ENCODE results near the gene ZNF324B.

Gene ZNF324B

GRCh38 chr19:58479736-58480480 is 28.5 kb downstream of the ZNF324B start:
- no peak for TF ChIP-seq REST (IDR thresholded peaks at IDR 0.05; ENCODE audit: insufficient read depth in 1 of 2, low read depth in 2 of 2, low read length in 2 of 2)
- no peak for TF ChIP-seq TAF1 (IDR thresholded peaks at IDR 0.05; ENCODE audit: borderline replicate concordance, insufficient read depth, low read length)

- TF ChIP-seq SIN3A (IDR thresholded peaks at IDR 0.05; ENCODE audit: borderline replicate concordance, insufficient read depth, low read length): no peak
- no peak for TF ChIP-seq FOXP2 (optimal IDR thresholded peaks at IDR 0.05; ENCODE audit: borderline replicate concordance, extremely low read depth, extremely low read length, insufficient read depth)
- TF ChIP-seq TAF1 (IDR thresholded peaks at IDR 0.05; ENCODE audit: borderline replicate concordance, insufficient read depth, low read length): no peak
- TF ChIP-seq REST (IDR thresholded peaks at IDR 0.05; ENCODE audit: insufficient read depth in 1 of 2, low read depth in 2 of 2, low read length in 2 of 2): no peak
- TF ChIP-seq POLR2AphosphoS5 (IDR thresholded peaks at IDR 0.05; ENCODE audit: low read depth, low read length): no peak
Measured at GRCh38 chr19:58480481-58480830, 29.0 kb downstream of the ZNF324B start.

GRCh38 chr19:58480831-58481230 is 29.4 kb downstream of the ZNF324B start:
- TF ChIP-seq TAF1 (IDR thresholded peaks at IDR 0.05; ENCODE audit: borderline replicate concordance, insufficient read depth, low read length): no peak
- no peak for TF ChIP-seq POLR2AphosphoS5 (IDR thresholded peaks at IDR 0.05; ENCODE audit: low read depth, low read length)
- no peak for TF ChIP-seq FOXP2 (optimal IDR thresholded peaks at IDR 0.05; ENCODE audit: borderline replicate concordance, extremely low read depth, extremely low read length, insufficient read depth)
- no peak for TF ChIP-seq REST (IDR thresholded peaks at IDR 0.05; ENCODE audit: insufficient read depth in 1 of 2, low read depth in 2 of 2, low read length in 2 of 2)
- no peak for TF ChIP-seq SIN3A (IDR thresholded peaks at IDR 0.05; ENCODE audit: borderline replicate concordance, insufficient read depth, low read length)

GRCh38 chr19:58482372-58482771 is 30.9 kb downstream of the ZNF324B start:
- no peak for TF ChIP-seq SIN3A (IDR thresholded peaks at IDR 0.05; ENCODE audit: borderline replicate concordance, insufficient read depth, low read length)
- TF ChIP-seq POLR2AphosphoS5 (IDR thresholded peaks at IDR 0.05; ENCODE audit: low read depth, low read length): no peak
- TF ChIP-seq REST (IDR thresholded peaks at IDR 0.05; ENCODE audit: insufficient read depth in 1 of 2, low read depth in 2 of 2, low read length in 2 of 2): no peak
- no peak for TF ChIP-seq FOXP2 (optimal IDR thresholded peaks at IDR 0.05; ENCODE audit: borderline replicate concordance, extremely low read depth, extremely low read length, insufficient read depth)
- no peak for TF ChIP-seq TAF1 (IDR thresholded peaks at IDR 0.05; ENCODE audit: borderline replicate concordance, insufficient read depth, low read length)

GRCh38 chr19:58483776-58484175 is 32.4 kb downstream of the ZNF324B start:
- TF ChIP-seq FOXP2 (optimal IDR thresholded peaks at IDR 0.05; ENCODE audit: borderline replicate concordance, extremely low read depth, extremely low read length, insufficient read depth): no peak
- TF ChIP-seq POLR2AphosphoS5 (IDR thresholded peaks at IDR 0.05; ENCODE audit: low read depth, low read length): no peak
- TF ChIP-seq REST (IDR thresholded peaks at IDR 0.05; ENCODE audit: insufficient read depth in 1 of 2, low read depth in 2 of 2, low read length in 2 of 2): no peak
- no peak for TF ChIP-seq TAF1 (IDR thresholded peaks at IDR 0.05; ENCODE audit: borderline replicate concordance, insufficient read depth, low read length)
- TF ChIP-seq SIN3A (IDR thresholded peaks at IDR 0.05; ENCODE audit: borderline replicate concordance, insufficient read depth, low read length): no peak
